Measurements from ENCODE around the gene USP17L12. TPM values are rescaled to one million over a fixed set of nuclear protein-coding genes. Genes with fewer than 3 reads are reported as not detected.
"Not testable (repeated sequence)": the region's sequence is repeated elsewhere in the genome, so short reads cannot be mapped to it uniquely, and the experiment has no call there.

Gene USP17L12, protein sequence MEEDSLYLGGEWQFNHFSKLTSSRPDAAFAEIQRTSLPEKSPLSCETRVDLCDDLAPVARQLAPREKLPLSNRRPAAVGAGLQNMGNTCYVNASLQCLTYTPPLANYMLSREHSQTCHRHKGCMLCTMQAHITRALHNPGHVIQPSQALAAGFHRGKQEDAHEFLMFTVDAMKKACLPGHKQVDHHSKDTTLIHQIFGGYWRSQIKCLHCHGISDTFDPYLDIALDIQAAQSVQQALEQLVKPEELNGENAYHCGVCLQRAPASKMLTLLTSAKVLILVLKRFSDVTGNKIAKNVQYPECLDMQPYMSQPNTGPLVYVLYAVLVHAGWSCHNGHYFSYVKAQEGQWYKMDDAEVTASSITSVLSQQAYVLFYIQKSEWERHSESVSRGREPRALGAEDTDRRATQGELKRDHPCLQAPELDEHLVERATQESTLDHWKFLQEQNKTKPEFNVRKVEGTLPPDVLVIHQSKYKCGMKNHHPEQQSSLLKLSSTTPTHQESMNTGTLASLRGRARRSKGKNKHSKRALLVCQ
- total RNA-seq (not detected in 2 replicates), polyA plus RNA-seq (not detected in 2 replicates), polyA minus RNA-seq (not detected in 2 replicates)
- not detected for total RNA-seq (2013)

GRCh38 chr4:9219852-9220251, at the start of gene USP17L12:
Gene USP17L12, plus strand, starts transcription at chr4:9220152. Its CDS starts 0 bp downstream, at chr4:9220152.
- H3K27ac ChIP-seq (ENCODE audit: low read length in 2 of 2); DNase-seq; H3K4me2 ChIP-seq (replicated peaks; ENCODE audit: low read depth, low read length, poor library complexity, severe bottlenecking); CTCF ChIA-PET; intact Hi-C loops (cut with micrococcal nuclease); ATAC-seq (ENCODE audit: low read depth); H3K9me3 ChIP-seq (ENCODE audit: control extremely low read depth in 1 of 3, control insufficient read depth in 2 of 3, insufficient read depth in 1 of 3, low read length in 2 of 3); H4K20me1 ChIP-seq (ENCODE audit: control insufficient read depth, insufficient read depth, low read length, poor library complexity, severe bottlenecking); H3K36me3 ChIP-seq (replicated peaks in 1 of 2; ENCODE audit: control extremely low read depth in 1 of 2, control insufficient read depth in 1 of 2, extremely low read depth in 1 of 2, insufficient read depth in 2 of 2, low read length in 1 of 2); H3K27me3 Mint-ChIP-seq; H2AFZ ChIP-seq (ENCODE audit: insufficient read depth, low read depth, low read length, poor library complexity, severe bottlenecking); H3K4me3 Mint-ChIP-seq; H3K79me2 ChIP-seq (ENCODE audit: control insufficient read depth, insufficient read depth, low read length); H3K27ac Mint-ChIP-seq; H3K9me3 Mint-ChIP-seq (ENCODE audit: insufficient read depth); H3K4me1 ChIP-seq (ENCODE audit: control insufficient read depth in 2 of 2, insufficient read depth in 2 of 2, low read length in 2 of 2); H3K4me3 ChIP-seq (ENCODE audit: control extremely low read depth in 1 of 5, extremely low read depth in 1 of 5, insufficient read depth in 1 of 5, low read depth in 2 of 5, low read length in 4 of 5); H3K27me3 ChIP-seq (replicated peaks in 1 of 4; ENCODE audit: control extremely low read depth in 1 of 4, control insufficient read depth in 3 of 4, insufficient read depth in 4 of 4, low read length in 3 of 4); H3K4me1 Mint-ChIP-seq; H3K9ac ChIP-seq (ENCODE audit: low read length); POLR2A ChIA-PET: not testable (repeated sequence)
- WGBS (ENCODE audit: insufficient coverage), result no CpG with 5 or more reads among the region's 13 CpGs

DNA sequence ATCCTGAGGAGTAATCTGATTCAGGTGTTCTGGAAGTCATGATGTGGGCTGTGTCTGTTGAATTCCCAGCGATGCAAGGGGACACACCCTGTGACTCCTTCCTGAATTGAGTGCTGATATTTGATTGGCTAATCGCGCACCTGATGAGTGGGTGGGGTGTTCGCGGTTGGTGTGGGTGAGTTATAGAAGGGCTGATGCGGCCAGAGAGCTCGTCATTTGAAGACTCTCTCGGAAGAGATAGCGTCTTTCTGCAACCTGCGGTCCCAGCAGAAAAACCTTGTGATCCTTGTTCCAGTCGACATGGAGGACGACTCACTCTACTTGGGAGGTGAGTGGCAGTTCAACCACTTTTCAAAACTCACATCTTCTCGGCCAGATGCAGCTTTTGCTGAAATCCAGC, 9.6 kb upstream of the USP17L12 start, which contains the start of gene USP17L10:
TSS of gene USP17L10 (plus strand) at position 301 of the 400 bp plus-strand sequence. CDS start at position 301, 0 bp downstream.
- H3K9ac ChIP-seq (ENCODE audit: low read length); H2AFZ ChIP-seq (ENCODE audit: insufficient read depth, low read depth, low read length, poor library complexity, severe bottlenecking); ATAC-seq (ENCODE audit: low read depth); H3K27me3 Mint-ChIP-seq; H3K27ac ChIP-seq (ENCODE audit: low read length in 2 of 2); H3K36me3 ChIP-seq (replicated peaks in 1 of 2; ENCODE audit: control extremely low read depth in 1 of 2, control insufficient read depth in 1 of 2, extremely low read depth in 1 of 2, insufficient read depth in 2 of 2, low read length in 1 of 2); H3K4me2 ChIP-seq (replicated peaks; ENCODE audit: low read depth, low read length, poor library complexity, severe bottlenecking); H4K20me1 ChIP-seq (ENCODE audit: control insufficient read depth, insufficient read depth, low read length, poor library complexity, severe bottlenecking); H3K4me3 ChIP-seq (ENCODE audit: control extremely low read depth in 1 of 5, extremely low read depth in 1 of 5, insufficient read depth in 1 of 5, low read depth in 2 of 5, low read length in 4 of 5); DNase-seq; H3K4me1 ChIP-seq (ENCODE audit: control insufficient read depth in 2 of 2, insufficient read depth in 2 of 2, low read length in 2 of 2); H3K27me3 ChIP-seq (replicated peaks in 1 of 4; ENCODE audit: control extremely low read depth in 1 of 4, control insufficient read depth in 3 of 4, insufficient read depth in 4 of 4, low read length in 3 of 4); CTCF ChIA-PET; H3K79me2 ChIP-seq (ENCODE audit: control insufficient read depth, insufficient read depth, low read length); H3K4me1 Mint-ChIP-seq; intact Hi-C loops (cut with micrococcal nuclease); H3K4me3 Mint-ChIP-seq; H3K9me3 Mint-ChIP-seq (ENCODE audit: insufficient read depth); H3K27ac Mint-ChIP-seq; H3K9me3 ChIP-seq (ENCODE audit: control extremely low read depth in 1 of 3, control insufficient read depth in 2 of 3, insufficient read depth in 1 of 3, low read length in 2 of 3); POLR2A ChIA-PET: not testable (repeated sequence)
- WGBS (ENCODE audit: insufficient coverage), result 90% methylated on average over 3 of the region's 13 CpGs

DNA sequence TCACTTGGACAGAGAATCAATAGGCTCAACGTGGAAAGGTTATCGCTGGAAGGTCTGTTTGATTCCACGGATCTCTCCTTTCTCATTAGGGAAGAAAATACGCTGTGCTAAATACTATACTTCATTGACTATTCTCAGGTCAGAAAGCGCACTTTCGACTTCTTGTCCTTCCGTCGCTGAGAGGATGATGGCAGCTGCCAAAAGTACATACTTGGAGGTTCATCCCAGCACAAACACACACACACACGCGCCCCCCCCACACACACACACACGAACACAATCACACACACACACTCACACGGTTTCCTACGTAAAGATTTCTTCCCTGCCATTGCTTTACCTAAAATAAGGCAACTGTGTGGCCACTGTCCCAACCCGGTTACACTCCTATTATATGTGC, 5.3 kb upstream of the USP17L12 start:
- CTCF ChIA-PET; H3K9me3 Mint-ChIP-seq (ENCODE audit: insufficient read depth); H3K4me2 ChIP-seq (replicated peaks; ENCODE audit: low read depth, low read length, poor library complexity, severe bottlenecking); H4K20me1 ChIP-seq (ENCODE audit: control insufficient read depth, insufficient read depth, low read length, poor library complexity, severe bottlenecking); H3K27me3 Mint-ChIP-seq; H3K9ac ChIP-seq (ENCODE audit: low read length); H3K9me3 ChIP-seq (ENCODE audit: control extremely low read depth in 1 of 3, control insufficient read depth in 2 of 3, insufficient read depth in 1 of 3, low read length in 2 of 3); H3K79me2 ChIP-seq (ENCODE audit: control insufficient read depth, insufficient read depth, low read length); intact Hi-C loops (cut with micrococcal nuclease); H3K36me3 ChIP-seq (replicated peaks in 1 of 2; ENCODE audit: control extremely low read depth in 1 of 2, control insufficient read depth in 1 of 2, extremely low read depth in 1 of 2, insufficient read depth in 2 of 2, low read length in 1 of 2); H3K27me3 ChIP-seq (replicated peaks in 1 of 4; ENCODE audit: control extremely low read depth in 1 of 4, control insufficient read depth in 3 of 4, insufficient read depth in 4 of 4, low read length in 3 of 4); H3K4me3 Mint-ChIP-seq; H3K27ac ChIP-seq (ENCODE audit: low read length in 2 of 2); ATAC-seq (ENCODE audit: low read depth); POLR2A ChIA-PET; DNase-seq; H3K27ac Mint-ChIP-seq; H2AFZ ChIP-seq (ENCODE audit: insufficient read depth, low read depth, low read length, poor library complexity, severe bottlenecking); H3K4me3 ChIP-seq (ENCODE audit: control extremely low read depth in 1 of 5, extremely low read depth in 1 of 5, insufficient read depth in 1 of 5, low read depth in 2 of 5, low read length in 4 of 5); H3K4me1 Mint-ChIP-seq; H3K4me1 ChIP-seq (ENCODE audit: control insufficient read depth in 2 of 2, insufficient read depth in 2 of 2, low read length in 2 of 2): not testable (repeated sequence)
- WGBS (ENCODE audit: insufficient coverage), result 97% methylated on average over 5 of the region's 14 CpGs

- POLR2A ChIA-PET; H2AFZ ChIP-seq (ENCODE audit: insufficient read depth, low read depth, low read length, poor library complexity, severe bottlenecking); H3K27ac ChIP-seq (ENCODE audit: low read length in 2 of 2); H3K36me3 ChIP-seq (replicated peaks in 1 of 2; ENCODE audit: control extremely low read depth in 1 of 2, control insufficient read depth in 1 of 2, extremely low read depth in 1 of 2, insufficient read depth in 2 of 2, low read length in 1 of 2); H3K27ac Mint-ChIP-seq; intact Hi-C loops (cut with micrococcal nuclease); CTCF ChIA-PET; H3K27me3 Mint-ChIP-seq; H4K20me1 ChIP-seq (ENCODE audit: control insufficient read depth, insufficient read depth, low read length, poor library complexity, severe bottlenecking); H3K79me2 ChIP-seq (ENCODE audit: control insufficient read depth, insufficient read depth, low read length); H3K4me3 ChIP-seq (ENCODE audit: control extremely low read depth in 1 of 5, extremely low read depth in 1 of 5, insufficient read depth in 1 of 5, low read depth in 2 of 5, low read length in 4 of 5); H3K9me3 Mint-ChIP-seq (ENCODE audit: insufficient read depth); H3K4me3 Mint-ChIP-seq; DNase-seq; H3K4me1 Mint-ChIP-seq; H3K27me3 ChIP-seq (replicated peaks in 1 of 4; ENCODE audit: control extremely low read depth in 1 of 4, control insufficient read depth in 3 of 4, insufficient read depth in 4 of 4, low read length in 3 of 4); H3K9ac ChIP-seq (ENCODE audit: low read length); H3K4me1 ChIP-seq (ENCODE audit: control insufficient read depth in 2 of 2, insufficient read depth in 2 of 2, low read length in 2 of 2); H3K4me2 ChIP-seq (replicated peaks; ENCODE audit: low read depth, low read length, poor library complexity, severe bottlenecking); H3K9me3 ChIP-seq (ENCODE audit: control extremely low read depth in 1 of 3, control insufficient read depth in 2 of 3, insufficient read depth in 1 of 3, low read length in 2 of 3); ATAC-seq (ENCODE audit: low read depth): not testable (repeated sequence)
- WGBS (ENCODE audit: insufficient coverage), result no CpG with 5 or more reads among the region's 14 CpGs
Measured at GRCh38 chr4:9215105-9215504, 4.8 kb upstream of the USP17L12 start, which contains the start of gene USP17L11. Gene USP17L11, plus strand, starts transcription at chr4:9215405. Its CDS starts 0 bp downstream, at chr4:9215405.
